Measurements from ENCODE around the gene NF1.

The NF1 gene

GRCh38 chr17:31272803-31273202, 178.0 kb downstream of the NF1 start:
- H3K27me3 ChIP-seq (replicated peaks in 2 of 5; ENCODE audit: control insufficient read depth in 4 of 5, insufficient read depth in 5 of 5, low read length in 4 of 5) = no peaks in the 10 kb centered on the region
- POLR2A ChIA-PET = no interaction called here
- H3K36me3 ChIP-seq (ENCODE audit: control insufficient read depth in 4 of 4, insufficient read depth in 4 of 4, low read length in 3 of 4) = peaks cover 3 to 37% (median 16%) of the 10 kb centered on the region in 4 experiments
- CTCF ChIA-PET = no interaction called here
- H3K4me3 ChIP-seq (ENCODE audit: control insufficient read depth in 1 of 7, extremely low read depth in 1 of 7, insufficient read depth in 4 of 7, low read depth in 2 of 7, low read length in 6 of 7) = no peak overlapping the region
- no peak overlapping the region for H3K27ac ChIP-seq (ENCODE audit: insufficient read depth in 1 of 2, low read depth in 1 of 2, low read length in 2 of 2, poor library complexity in 1 of 2, severe bottlenecking in 2 of 2)
- no peak for DNase-seq
- peaks cover 0 to 8% (median 2%) of the 10 kb centered on the region in 4 experiments for H3K4me1 ChIP-seq (ENCODE audit: control extremely low read depth in 1 of 4, control insufficient read depth in 4 of 4, insufficient read depth in 4 of 4, low read length in 3 of 4)
- H3K9me3 ChIP-seq (ENCODE audit: control extremely low read depth in 1 of 5, control insufficient read depth in 4 of 5, insufficient read depth in 2 of 5, low read depth in 1 of 5, low read length in 4 of 5) = no peaks in the 10 kb centered on the region

- no peaks in the 10 kb centered on the region for H3K27me3 ChIP-seq (replicated peaks in 2 of 5; ENCODE audit: control insufficient read depth in 4 of 5, insufficient read depth in 5 of 5, low read length in 4 of 5)
- no peak for DNase-seq
- H3K36me3 ChIP-seq (ENCODE audit: control insufficient read depth in 4 of 4, insufficient read depth in 4 of 4, low read length in 3 of 4) = peaks cover 3 to 37% (median 16%) of the 10 kb centered on the region in 4 experiments
- H3K4me3 ChIP-seq (ENCODE audit: control insufficient read depth in 1 of 7, extremely low read depth in 1 of 7, insufficient read depth in 4 of 7, low read depth in 2 of 7, low read length in 6 of 7) = no peak overlapping the region
- H3K27ac ChIP-seq (ENCODE audit: insufficient read depth in 1 of 2, low read depth in 1 of 2, low read length in 2 of 2, poor library complexity in 1 of 2, severe bottlenecking in 2 of 2) = no peak overlapping the region
- WGBS (ENCODE audit: insufficient coverage) = no CpG with 5 or more reads among the region's 1 CpG
- CTCF ChIA-PET = no interaction called here
- peaks cover 0 to 8% (median 2%) of the 10 kb centered on the region in 4 experiments for H3K4me1 ChIP-seq (ENCODE audit: control extremely low read depth in 1 of 4, control insufficient read depth in 4 of 4, insufficient read depth in 4 of 4, low read length in 3 of 4)
- POLR2A ChIA-PET = no interaction called here
- H3K9me3 ChIP-seq (ENCODE audit: control extremely low read depth in 1 of 5, control insufficient read depth in 4 of 5, insufficient read depth in 2 of 5, low read depth in 1 of 5, low read length in 4 of 5) = no peaks in the 10 kb centered on the region
Measured at GRCh38 chr17:31273516-31273915, 178.7 kb downstream of the NF1 start.

GRCh38 chr17:31274252-31274651, 179.5 kb downstream of the NF1 start:
- no peaks in the 10 kb centered on the region for H3K27me3 ChIP-seq (replicated peaks in 2 of 5; ENCODE audit: control insufficient read depth in 4 of 5, insufficient read depth in 5 of 5, low read length in 4 of 5)
- H3K4me1 ChIP-seq (ENCODE audit: control extremely low read depth in 1 of 4, control insufficient read depth in 4 of 4, insufficient read depth in 4 of 4, low read length in 3 of 4) = peaks cover 0 to 8% (median 2%) of the 10 kb centered on the region in 4 experiments
- H3K36me3 ChIP-seq (ENCODE audit: control insufficient read depth in 4 of 4, insufficient read depth in 4 of 4, low read length in 3 of 4) = peaks cover 2 to 35% (median 15%) of the 10 kb centered on the region in 4 experiments
- ChIA-PET POLR2A (no interaction called here), CTCF (no interaction called here)
- H3K4me3 ChIP-seq (ENCODE audit: control insufficient read depth in 1 of 7, extremely low read depth in 1 of 7, insufficient read depth in 4 of 7, low read depth in 2 of 7, low read length in 6 of 7) = no peak overlapping the region
- DNase-seq = peak in 1 of 3 donors; percentile 5
- no CpG with 5 or more reads among the region's 2 CpGs for WGBS (ENCODE audit: insufficient coverage)
- H3K9me3 ChIP-seq (ENCODE audit: control extremely low read depth in 1 of 5, control insufficient read depth in 4 of 5, insufficient read depth in 2 of 5, low read depth in 1 of 5, low read length in 4 of 5) = no peaks in the 10 kb centered on the region
- H3K27ac ChIP-seq (ENCODE audit: insufficient read depth in 1 of 2, low read depth in 1 of 2, low read length in 2 of 2, poor library complexity in 1 of 2, severe bottlenecking in 2 of 2) = no peak overlapping the region

GRCh38 chr17:31275116-31275515, 180.3 kb downstream of the NF1 start:
- no peaks in the 10 kb centered on the region for H3K9me3 ChIP-seq (ENCODE audit: control extremely low read depth in 1 of 5, control insufficient read depth in 4 of 5, insufficient read depth in 2 of 5, low read depth in 1 of 5, low read length in 4 of 5)
- H3K4me1 ChIP-seq (ENCODE audit: control extremely low read depth in 1 of 4, control insufficient read depth in 4 of 4, insufficient read depth in 4 of 4, low read length in 3 of 4) = peaks cover 0 to 8% (median 2%) of the 10 kb centered on the region in 4 experiments
- DNase-seq = no peak
- H3K27me3 ChIP-seq (replicated peaks in 2 of 5; ENCODE audit: control insufficient read depth in 4 of 5, insufficient read depth in 5 of 5, low read length in 4 of 5) = no peaks in the 10 kb centered on the region
- peaks cover 0 to 26% (median 10%) of the 10 kb centered on the region in 4 experiments for H3K36me3 ChIP-seq (ENCODE audit: control insufficient read depth in 4 of 4, insufficient read depth in 4 of 4, low read length in 3 of 4)
- no peak overlapping the region for H3K4me3 ChIP-seq (ENCODE audit: control insufficient read depth in 1 of 7, extremely low read depth in 1 of 7, insufficient read depth in 4 of 7, low read depth in 2 of 7, low read length in 6 of 7)
- no CpG with 5 or more reads among the region's 1 CpG for WGBS (ENCODE audit: insufficient coverage)
- no peak overlapping the region for H3K27ac ChIP-seq (ENCODE audit: insufficient read depth in 1 of 2, low read depth in 1 of 2, low read length in 2 of 2, poor library complexity in 1 of 2, severe bottlenecking in 2 of 2)
- POLR2A ChIA-PET = no interaction called here
- CTCF ChIA-PET = no interaction called here

GRCh38 chr17:31279401-31279800, 184.6 kb downstream of the NF1 start:
- POLR2A ChIA-PET = no interaction called here
- WGBS (ENCODE audit: insufficient coverage) = no CpG with 5 or more reads among the region's 2 CpGs
- Histone ChIP-seq H3K4me3 (ENCODE audit: control insufficient read depth in 1 of 7, extremely low read depth in 1 of 7, insufficient read depth in 4 of 7, low read depth in 2 of 7, low read length in 6 of 7) (no peak overlapping the region), H3K4me1 (ENCODE audit: control extremely low read depth in 1 of 4, control insufficient read depth in 4 of 4, insufficient read depth in 4 of 4, low read length in 3 of 4) (peaks cover 0 to 6% (median under 1%) of the 10 kb centered on the region in 4 experiments), H3K36me3 (ENCODE audit: control insufficient read depth in 4 of 4, insufficient read depth in 4 of 4, low read length in 3 of 4) (peaks cover 0 to 17% (median 6%) of the 10 kb centered on the region in 4 experiments), H3K27me3 (replicated peaks in 2 of 5; ENCODE audit: control insufficient read depth in 4 of 5, insufficient read depth in 5 of 5, low read length in 4 of 5) (no peaks in the 10 kb centered on the region), H3K27ac (ENCODE audit: insufficient read depth in 1 of 2, low read depth in 1 of 2, low read length in 2 of 2, poor library complexity in 1 of 2, severe bottlenecking in 2 of 2) (no peak overlapping the region), H3K9me3 (ENCODE audit: control extremely low read depth in 1 of 5, control insufficient read depth in 4 of 5, insufficient read depth in 2 of 5, low read depth in 1 of 5, low read length in 4 of 5) (no peaks in the 10 kb centered on the region)
- CTCF ChIA-PET = interaction anchor here (0.7 to 2.3 kb wide), 4 partner anchors 10 to 30 kb away, joined by 3 to 9 read pairs (median 4); no protein-coding TSS in a partner anchor
- DNase-seq = no peak

- peaks cover 0 to 17% (median 5%) of the 10 kb centered on the region in 4 experiments for H3K36me3 ChIP-seq (ENCODE audit: control insufficient read depth in 4 of 4, insufficient read depth in 4 of 4, low read length in 3 of 4)
- POLR2A ChIA-PET = interaction anchor here (0.6 kb wide), 1 partner anchor 440 kb away, joined by 3 read pairs; no protein-coding TSS in a partner anchor
- no peaks in the 10 kb centered on the region for H3K4me1 ChIP-seq (ENCODE audit: control extremely low read depth in 1 of 4, control insufficient read depth in 4 of 4, insufficient read depth in 4 of 4, low read length in 3 of 4)
- no peak overlapping the region for H3K4me3 ChIP-seq (ENCODE audit: control insufficient read depth in 1 of 7, extremely low read depth in 1 of 7, insufficient read depth in 4 of 7, low read depth in 2 of 7, low read length in 6 of 7)
- H3K9me3 ChIP-seq (ENCODE audit: control extremely low read depth in 1 of 5, control insufficient read depth in 4 of 5, insufficient read depth in 2 of 5, low read depth in 1 of 5, low read length in 4 of 5) = no peaks in the 10 kb centered on the region
- CTCF ChIA-PET = interaction anchor here (2.1 kb wide), 1 partner anchor 12 kb away, joined by 9 read pairs; no protein-coding TSS in a partner anchor
- DNase-seq = no peak
- no peaks in the 10 kb centered on the region for H3K27me3 ChIP-seq (replicated peaks in 2 of 5; ENCODE audit: control insufficient read depth in 4 of 5, insufficient read depth in 5 of 5, low read length in 4 of 5)
- no peak overlapping the region for H3K27ac ChIP-seq (ENCODE audit: insufficient read depth in 1 of 2, low read depth in 1 of 2, low read length in 2 of 2, poor library complexity in 1 of 2, severe bottlenecking in 2 of 2)
- no CpG with 5 or more reads among the region's 2 CpGs for WGBS (ENCODE audit: insufficient coverage)
Measured at GRCh38 chr17:31281061-31281460, 186.3 kb downstream of the NF1 start.

- POLR2A ChIA-PET = interaction anchor here (0.7 kb wide), 1 partner anchor 73 kb away, joined by 3 read pairs; no protein-coding TSS in a partner anchor
- Histone ChIP-seq H3K27ac (ENCODE audit: insufficient read depth in 1 of 2, low read depth in 1 of 2, low read length in 2 of 2, poor library complexity in 1 of 2, severe bottlenecking in 2 of 2) (no peak overlapping the region), H3K9me3 (ENCODE audit: control extremely low read depth in 1 of 5, control insufficient read depth in 4 of 5, insufficient read depth in 2 of 5, low read depth in 1 of 5, low read length in 4 of 5) (no peaks in the 10 kb centered on the region), H3K4me1 (ENCODE audit: control extremely low read depth in 1 of 4, control insufficient read depth in 4 of 4, insufficient read depth in 4 of 4, low read length in 3 of 4) (no peaks in the 10 kb centered on the region), H3K4me3 (ENCODE audit: control insufficient read depth in 1 of 7, extremely low read depth in 1 of 7, insufficient read depth in 4 of 7, low read depth in 2 of 7, low read length in 6 of 7) (no peak overlapping the region), H3K27me3 (replicated peaks in 2 of 5; ENCODE audit: control insufficient read depth in 4 of 5, insufficient read depth in 5 of 5, low read length in 4 of 5) (no peaks in the 10 kb centered on the region), H3K36me3 (ENCODE audit: control insufficient read depth in 4 of 4, insufficient read depth in 4 of 4, low read length in 3 of 4) (peaks cover 0 to 4% (median 1%) of the 10 kb centered on the region in 4 experiments)
- CTCF ChIA-PET = interaction anchor here (1.0 to 1.6 kb wide), 3 partner anchors 10 to 91 kb away, joined by 3 to 4 read pairs (median 3); no protein-coding TSS in a partner anchor
- no peak for DNase-seq
Measured at GRCh38 chr17:31283841-31284240, 189.1 kb downstream of the NF1 start.

Data from common myeloid progenitor, CD34-positive (primary cell).